GM21723 (cell line): Measurements from ENCODE around the gene INSIG2.

Source experiments
- ATAC-seq: cut with Tn5 transposase; IDR thresholded peaks from one replicate; pipeline ENCODE4 v1.9.1; 2021; ENCODE audit warnings: mild to moderate bottlenecking, moderate library complexity; ENCODE audit not compliant: unreplicated experiment

The INSIG2 gene

DNA sequence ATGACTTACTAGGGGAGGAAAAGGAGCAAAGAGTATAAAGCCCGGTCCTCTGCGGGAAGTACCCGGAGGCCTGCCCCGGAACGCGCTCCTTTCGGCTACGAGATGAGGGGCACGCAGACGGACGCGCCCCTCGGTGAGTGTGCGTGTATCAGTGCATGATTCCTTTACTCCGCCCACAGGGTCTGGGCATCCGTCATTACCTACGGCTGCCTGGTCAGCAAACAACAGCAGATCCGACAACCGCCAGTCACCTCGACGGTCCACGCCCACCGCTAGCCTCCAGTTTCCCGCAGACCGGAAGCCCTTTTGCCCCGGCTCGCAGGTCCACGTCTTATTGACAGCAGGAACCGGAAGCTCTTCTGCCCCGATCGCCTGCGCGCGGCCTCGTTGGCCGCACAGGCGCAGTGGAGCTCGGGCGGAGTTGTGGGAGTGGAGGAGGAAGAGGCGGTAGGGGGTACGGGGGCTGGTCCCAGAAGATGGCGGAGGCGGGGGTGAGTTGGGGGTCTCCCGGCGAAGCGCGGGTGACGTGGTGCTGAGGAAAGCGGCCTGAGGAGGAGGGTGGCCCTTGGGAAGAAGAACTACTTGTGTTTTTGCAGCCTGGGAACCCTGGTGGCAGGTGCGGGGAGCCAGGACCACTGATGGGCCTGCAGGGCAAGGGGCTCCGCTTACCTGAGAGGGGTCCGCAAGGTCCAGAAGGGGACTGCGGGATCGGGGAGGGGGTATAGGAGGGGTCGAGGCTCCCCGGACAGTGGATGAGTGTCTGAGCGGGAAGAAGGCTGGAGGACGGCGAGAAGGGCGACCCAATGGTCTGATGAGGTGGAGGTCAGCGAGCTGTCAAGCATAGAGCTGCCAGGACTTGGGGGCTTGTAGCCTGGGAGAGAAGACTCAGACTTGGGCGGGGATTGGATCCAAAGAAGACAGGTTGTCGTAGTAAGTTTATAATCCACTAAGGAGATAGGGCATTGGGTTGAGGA lies at the start of gene INSIG2:
INSIG2 (plus strand) TSS at position 421 of the 974 bp plus-strand sequence. CDS start 8,086 bp downstream, outside the sequence.
- peak; percentile 95 for ATAC-seq

DNA sequence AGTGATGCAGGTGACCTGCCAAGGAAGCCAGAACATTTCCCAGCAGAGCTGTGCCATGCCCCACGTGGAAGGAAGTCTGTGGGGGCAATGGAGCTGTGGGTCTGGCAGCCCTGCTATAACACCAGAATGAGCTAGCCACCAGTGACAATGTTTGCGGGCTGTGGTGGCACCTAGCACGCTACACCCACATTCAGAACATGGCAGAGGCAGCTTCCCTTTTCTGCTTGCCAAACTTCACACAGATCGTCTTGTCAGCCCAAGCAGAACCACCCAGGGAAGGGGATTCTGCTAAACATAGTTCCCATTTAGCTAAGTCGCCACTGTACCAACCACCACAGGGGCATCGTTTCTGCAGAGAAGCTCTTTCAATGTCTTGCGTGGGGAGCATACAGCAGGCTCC lies 47.4 kb upstream of the INSIG2 start:
- no peak for ATAC-seq

GRCh38 chr2:118044103-118044716 lies 44.1 kb upstream of the INSIG2 start:
- no peak for ATAC-seq

- ATAC-seq, result no peak
Observed at GRCh38 chr2:118044854-118045253, 43.4 kb upstream of the INSIG2 start.

GRCh38 chr2:118045286-118045685 lies 43.0 kb upstream of the INSIG2 start:
- no peak for ATAC-seq

DNA sequence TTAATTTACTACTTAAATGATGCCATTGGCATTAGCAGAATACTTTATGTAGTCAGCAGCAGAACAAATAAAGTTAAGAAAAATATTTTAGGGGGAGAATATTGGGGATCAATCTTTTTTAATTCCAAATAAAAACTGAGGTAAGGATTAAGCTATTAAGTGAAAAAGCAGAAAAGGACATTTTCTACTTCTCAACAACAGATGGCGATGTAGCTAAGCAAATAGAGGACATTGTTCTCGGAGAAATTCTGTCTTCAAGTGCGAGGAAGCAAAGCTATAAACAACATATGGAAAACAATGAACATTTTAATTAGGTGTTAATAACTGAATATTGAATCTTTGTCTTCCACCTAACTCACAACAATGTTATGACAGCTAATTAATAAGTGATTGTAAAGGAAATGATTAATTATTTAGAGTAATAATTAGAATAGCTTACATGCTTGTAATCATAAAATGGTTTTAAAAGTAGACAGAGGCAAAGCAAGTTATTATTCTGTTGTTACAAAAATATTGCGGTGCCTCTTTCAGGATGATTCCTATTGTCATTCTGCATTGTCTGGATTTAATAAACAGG lies 41.5 kb upstream of the INSIG2 start:
- ATAC-seq, result peak; percentile 59

DNA sequence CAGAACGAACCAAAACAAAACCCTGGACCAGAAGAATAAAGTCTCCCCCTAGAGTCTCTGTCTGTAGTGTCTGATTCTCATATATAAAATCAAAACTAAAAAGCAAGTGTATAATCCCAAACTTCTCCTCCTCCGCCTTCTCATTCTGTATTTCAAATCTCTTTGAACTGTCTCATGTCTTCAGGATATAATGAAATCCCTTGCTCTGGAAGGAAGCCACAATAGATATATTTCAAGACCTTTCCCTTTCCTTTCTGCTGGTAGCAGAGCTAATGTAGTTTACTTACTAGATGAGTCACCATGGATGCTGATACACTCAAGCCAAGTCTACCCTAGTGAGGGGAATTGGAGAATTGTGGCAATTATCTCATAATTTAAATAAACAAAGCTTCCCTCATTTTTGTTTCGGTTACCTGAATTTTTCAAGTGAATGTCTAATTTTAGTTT lies 40.9 kb upstream of the INSIG2 start:
- no peak for ATAC-seq

GRCh38 chr2:118048401-118048800 lies 39.9 kb upstream of the INSIG2 start:
- no peak for ATAC-seq

DNA sequence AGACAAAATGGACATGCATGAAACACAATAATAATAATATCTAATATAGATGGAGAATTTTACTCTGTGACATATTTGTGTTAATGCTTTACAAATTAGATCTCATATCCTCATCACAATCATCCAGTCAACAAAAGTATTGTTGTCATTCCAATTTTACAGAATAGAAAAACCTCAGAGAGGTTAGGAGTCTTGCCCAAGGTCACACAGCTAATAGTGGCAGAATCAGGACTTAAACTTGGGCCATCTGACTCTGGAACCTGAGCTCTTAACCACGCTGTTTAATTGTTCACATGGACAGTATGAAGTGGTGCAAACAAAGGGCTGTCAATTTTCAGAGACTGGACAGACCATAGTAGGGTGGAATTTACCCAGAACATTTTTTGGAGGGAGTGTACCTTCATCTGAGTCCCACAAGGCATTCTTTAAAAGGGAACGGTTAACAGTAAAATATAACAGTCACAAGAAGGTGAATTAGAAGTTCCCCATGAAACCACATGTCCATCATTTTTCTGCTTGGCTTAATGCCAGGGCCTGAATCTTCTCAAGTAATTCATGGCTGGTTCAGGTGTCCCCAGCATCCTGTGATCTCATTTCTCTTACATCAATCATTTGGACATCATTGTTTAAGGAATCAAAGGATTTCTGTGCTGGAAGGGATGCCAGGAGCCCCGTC lies 39.0 kb upstream of the INSIG2 start:
- ATAC-seq, result peak; percentile 20

- peak; percentile 72 for ATAC-seq
Observed at GRCh38 chr2:118049816-118050140, 38.5 kb upstream of the INSIG2 start.

DNA sequence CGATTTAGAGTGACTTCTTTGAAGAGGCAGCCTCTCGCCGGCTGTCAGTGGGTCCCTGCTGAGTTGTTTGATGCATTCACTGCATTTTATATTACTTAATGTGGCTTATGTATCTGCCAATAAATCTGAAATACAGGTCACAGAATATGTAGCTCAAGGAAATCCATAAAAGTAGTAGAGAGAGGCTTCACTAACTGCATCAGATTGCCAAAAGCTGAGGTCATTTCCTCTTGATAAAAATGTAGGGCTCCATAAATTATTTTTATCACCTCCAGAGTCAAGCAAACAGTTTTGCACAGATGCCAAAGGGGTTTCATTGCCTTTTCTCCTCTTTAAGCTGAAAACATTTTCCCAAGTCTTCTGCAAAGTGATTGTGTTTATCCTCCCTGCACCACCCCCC lies 37.9 kb upstream of the INSIG2 start:
- no peak for ATAC-seq

DNA sequence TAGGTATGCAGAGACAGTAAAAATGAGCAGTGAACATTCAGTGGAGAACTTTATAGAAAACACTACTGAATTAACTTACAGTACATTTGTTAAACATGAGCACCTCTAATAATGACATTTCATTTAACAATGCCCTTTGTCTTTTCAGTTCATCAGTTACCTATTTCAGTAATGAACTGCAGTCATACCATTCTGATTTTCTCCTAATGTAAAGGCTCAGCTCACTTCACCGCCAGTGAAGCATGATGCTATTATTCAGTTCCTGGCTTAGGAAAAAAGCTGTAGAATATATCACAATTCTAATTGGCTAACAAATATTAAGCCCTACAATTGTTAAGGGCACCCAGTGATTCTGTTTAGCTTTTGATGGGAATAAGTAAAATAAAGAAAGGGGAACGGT lies 37.3 kb upstream of the INSIG2 start:
- no peak for ATAC-seq

GRCh38 chr2:118051826-118052358 lies 36.4 kb upstream of the INSIG2 start:
- ATAC-seq, result no peak

GRCh38 chr2:118052474-118052873 lies 35.8 kb upstream of the INSIG2 start:
- ATAC-seq, result no peak

- no peak for ATAC-seq
Observed at GRCh38 chr2:118053681-118054080, 34.6 kb upstream of the INSIG2 start.

- no peak for ATAC-seq
Observed at GRCh38 chr2:118054213-118055008, 33.9 kb upstream of the INSIG2 start.

DNA sequence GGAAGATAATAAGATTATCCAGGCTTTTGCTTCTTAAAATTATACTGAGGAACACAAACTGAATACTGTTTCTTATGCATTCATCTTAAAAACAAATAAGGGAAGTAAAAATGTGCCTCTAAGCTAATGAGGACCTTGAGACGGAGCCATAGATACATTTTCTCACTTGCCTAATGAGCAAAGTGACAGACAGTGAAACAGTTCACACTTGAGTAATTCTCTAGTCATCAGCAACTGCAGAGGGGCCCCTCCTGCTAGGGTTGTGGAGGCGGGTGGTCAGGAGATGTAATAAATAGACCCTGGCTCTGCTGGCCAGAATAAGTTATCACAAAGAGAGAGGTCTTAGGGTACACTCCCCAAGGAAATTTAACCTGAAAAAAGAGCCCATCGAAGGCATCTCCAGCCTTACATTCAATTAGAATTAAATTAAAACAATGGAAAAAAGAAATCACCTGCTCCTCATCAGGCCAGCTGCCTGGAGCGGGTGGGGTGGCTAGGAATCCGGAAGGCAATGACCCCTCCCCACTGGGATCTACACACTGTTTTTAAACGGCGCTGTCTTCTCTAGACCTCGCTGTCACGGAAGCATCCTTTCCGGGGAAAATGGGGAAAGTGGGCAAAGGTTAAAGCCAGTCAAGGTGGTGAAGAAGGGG lies 32.6 kb upstream of the INSIG2 start:
- peak; percentile 87 for ATAC-seq

GRCh38 chr2:118056165-118056534 lies 32.1 kb upstream of the INSIG2 start:
- peak; percentile 84 for ATAC-seq

DNA sequence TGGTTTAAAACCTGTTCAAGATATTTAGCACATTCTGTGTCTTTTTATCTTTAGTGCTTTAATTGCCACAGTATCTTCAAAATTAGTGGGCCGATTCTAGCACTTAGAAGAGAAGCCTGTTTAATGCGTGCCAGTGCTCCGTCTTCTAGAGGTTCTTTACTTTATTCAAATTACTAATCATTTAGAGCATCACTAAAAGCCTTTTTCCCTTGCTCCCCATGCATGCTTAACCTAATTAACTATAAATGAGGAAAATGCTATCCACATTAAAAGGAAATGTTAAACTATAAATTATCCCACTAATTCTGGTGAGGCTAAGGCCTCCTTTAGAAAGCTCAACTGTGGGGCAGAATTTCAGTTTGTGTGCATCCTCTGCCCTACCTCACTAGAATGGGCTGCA lies 31.5 kb upstream of the INSIG2 start:
- no peak for ATAC-seq

- no peak for ATAC-seq
Observed at GRCh38 chr2:118058951-118059350, 29.3 kb upstream of the INSIG2 start.
